DOHH2 (cell line): ENCODE data around the gene TMEM52B.

Source experiments
- H3F3A ChIP-seq: fragments of 200-600 bp; sonication (generic), shearing (Covaris generic); 2 replicates; pipeline ENCODE4 v1.6.0; 2016; ENCODE audit warnings: antibody characterized with exemption, mild to moderate bottlenecking; ENCODE audit not compliant: control insufficient read depth, insufficient read depth
- H3K27ac ChIP-seq: fragments of 200-600 bp; sonication (generic); 2 replicates; pipeline ENCODE4 v1.5.1; 2014; ENCODE audit warnings: low read depth, mild to moderate bottlenecking, low read length, moderate library complexity
- H3K27me3 ChIP-seq: fragments of 200-600 bp; sonication (generic); 2 replicates; pipeline ENCODE4 v1.6.1; 2014; ENCODE audit warnings: mild to moderate bottlenecking, low read length, mixed read lengths; ENCODE audit not compliant: control insufficient read depth
- H3K36me3 ChIP-seq: fragments of 200-600 bp; sonication (generic); 2 replicates; pipeline ENCODE4 v1.6.1; 2014; ENCODE audit warnings: mild to moderate bottlenecking, low read length, moderate library complexity, mixed read lengths; ENCODE audit not compliant: control insufficient read depth
- H3K4me1 ChIP-seq: fragments of 200-600 bp; sonication (generic); 2 replicates; pipeline ENCODE4 v1.6.1; 2014; ENCODE audit warnings: mild to moderate bottlenecking, low read length, mixed read lengths; ENCODE audit not compliant: control insufficient read depth
- H3K4me2 ChIP-seq: fragments of 200-600 bp; sonication (generic); 2 replicates; pipeline ENCODE4 v1.6.0; 2014; ENCODE audit warnings: mild to moderate bottlenecking, low read length, moderate library complexity
- H3K4me3 ChIP-seq: fragments of 200-600 bp; sonication (generic); 2 replicates; pipeline ENCODE4 v1.5.1; 2014; ENCODE audit warnings: mild to moderate bottlenecking, low read length, mixed read lengths
- H3K79me2 ChIP-seq: fragments of 200-600 bp; sonication (generic); 2 replicates; pipeline ENCODE4 v1.6.1; 2014; ENCODE audit warnings: mild to moderate bottlenecking, low read length, mixed read lengths; ENCODE audit not compliant: control insufficient read depth
- H3K9me2 ChIP-seq: fragments of 200-600 bp; sonication (generic); replicated peaks from 2 replicates; pipeline ENCODE4 v1.6.1; 2014; ENCODE audit warnings: mild to moderate bottlenecking, low read length, mixed read lengths; ENCODE audit not compliant: control insufficient read depth
- H3K9me3 ChIP-seq: fragments of 200-600 bp; sonication (generic); 2 replicates; pipeline ENCODE4 v1.6.1; 2014; ENCODE audit warnings: antibody characterized with exemption, low read length, mixed read lengths; ENCODE audit not compliant: control insufficient read depth, insufficient read depth
- H4K20me1 ChIP-seq: fragments of 200-600 bp; sonication (generic); 2 replicates; pipeline ENCODE4 v1.6.0; 2014; ENCODE audit warnings: low read depth, mild to moderate bottlenecking, antibody characterized with exemption, low read length, moderate library complexity; ENCODE audit not compliant: control insufficient read depth, insufficient read depth
- CTCF ChIP-seq: fragments of 200-600 bp; sonication (generic); IDR thresholded peaks from one replicate; pipeline ENCODE4 v1.5.1; 2014; ENCODE audit warnings: antibody characterized with exemption, mild to moderate bottlenecking, low read depth, low read length; ENCODE audit not compliant: poor library complexity, severe bottlenecking
- EZH2phosphoT487 ChIP-seq: fragments of 200-600 bp; sonication (generic); IDR thresholded peaks from 2 replicates; pipeline ENCODE4 v1.6.1; 2017; ENCODE audit warnings: borderline replicate concordance, mild to moderate bottlenecking, antibody characterized with exemption, low read length, moderate library complexity, mixed read lengths

Gene TMEM52B

GRCh38 chr12:10191865-10192264 lies 13.0 kb downstream of the TMEM52B start:
- Histone ChIP-seq H3K27ac (no peak overlapping the region), H3K4me1 (peaks cover 30% of the 10 kb centered on the region), H3K9me3 (no peaks in the 10 kb centered on the region), H3K9me2 (no peaks in the 10 kb centered on the region), H3F3A (peaks cover 4% of the 10 kb centered on the region; the same call in 1 of the 2 replicates), H4K20me1 (no peaks in the 10 kb centered on the region), H3K36me3 (no peaks in the 10 kb centered on the region), H3K27me3 (peaks cover 34% of the 10 kb centered on the region), H3K4me2 (no peak overlapping the region), H3K79me2 (no peaks in the 10 kb centered on the region), H3K4me3 (no peak overlapping the region)
- no peak for TF ChIP-seq EZH2phosphoT487
- no peak for TF ChIP-seq CTCF

- Histone ChIP-seq H3K4me1 (peaks cover 37% of the 10 kb centered on the region), H3K4me2 (no peak overlapping the region), H3F3A (peaks cover 4% of the 10 kb centered on the region; the same call in 1 of the 2 replicates)
Measured at GRCh38 chr12:10194160-10194670, 15.4 kb downstream of the TMEM52B start.

GRCh38 chr12:10196210-10196609 lies 17.4 kb downstream of the TMEM52B start:
- peaks cover 29% of the 10 kb centered on the region for H3K4me1 ChIP-seq
- H3K4me3 ChIP-seq: peak overlapping the region; percentile 30; the same call in 1 of the 2 replicates
- peaks cover 38% of the 10 kb centered on the region for H3K27me3 ChIP-seq
- no peaks in the 10 kb centered on the region for H4K20me1 ChIP-seq
- peaks cover 6% of the 10 kb centered on the region for H3F3A ChIP-seq
- H3K79me2 ChIP-seq: no peaks in the 10 kb centered on the region
- TF ChIP-seq CTCF: no peak
- no peak for TF ChIP-seq EZH2phosphoT487
- H3K36me3 ChIP-seq: no peaks in the 10 kb centered on the region
- peak overlapping the region; percentile 69 for H3K4me2 ChIP-seq
- H3K9me3 ChIP-seq: no peaks in the 10 kb centered on the region
- H3K9me2 ChIP-seq: no peaks in the 10 kb centered on the region
- peak overlapping the region; percentile 43 for H3K27ac ChIP-seq

More at GRCh38 chr12:10194160-10194670, 15.4 kb downstream of the TMEM52B start:
- Histone ChIP-seq H3K4me3 (no peak overlapping the region), H3K36me3 (no peaks in the 10 kb centered on the region), H3K27me3 (peaks cover 38% of the 10 kb centered on the region), H3K79me2 (no peaks in the 10 kb centered on the region), H3K27ac (no peak overlapping the region), H4K20me1 (no peaks in the 10 kb centered on the region), H3K9me2 (no peaks in the 10 kb centered on the region), H3K9me3 (no peaks in the 10 kb centered on the region)
- TF ChIP-seq EZH2phosphoT487 (no peak), CTCF (no peak)
